ENCODE measurements around the gene THOC7.

- TF ChIP-seq ZNF274 (IDR thresholded peaks at IDR 0.05; ENCODE audit: low read depth, low read length) = no peak
- no peak for TF ChIP-seq YY1 (IDR thresholded peaks at IDR 0.05; ENCODE audit: insufficient read depth, insufficient read length)
- no peak for TF ChIP-seq SUZ12 (IDR thresholded peaks at IDR 0.05; ENCODE audit: extremely low read depth, insufficient read depth, insufficient read length)
These were observed 14.4 kb downstream of the THOC7 start for GRCh38 chr3:63849175-63849574.

All from NT2/D1 (cell line).